Inflammatory macrophage treated with lipopolysaccharide for 1 hour (primary cell): ENCODE data around the gene RASA3.
"Not testable (repeated sequence)": the region's sequence is repeated elsewhere in the genome, so short reads cannot be mapped to it uniquely, and the experiment has no call there.

ENCODE experiments used
- DNase-seq, 2 donors: peaks; one replicate each; pipeline ENCODE4 v3.0.0-alpha.2; 2020 to 2022

The RASA3 gene

DNA sequence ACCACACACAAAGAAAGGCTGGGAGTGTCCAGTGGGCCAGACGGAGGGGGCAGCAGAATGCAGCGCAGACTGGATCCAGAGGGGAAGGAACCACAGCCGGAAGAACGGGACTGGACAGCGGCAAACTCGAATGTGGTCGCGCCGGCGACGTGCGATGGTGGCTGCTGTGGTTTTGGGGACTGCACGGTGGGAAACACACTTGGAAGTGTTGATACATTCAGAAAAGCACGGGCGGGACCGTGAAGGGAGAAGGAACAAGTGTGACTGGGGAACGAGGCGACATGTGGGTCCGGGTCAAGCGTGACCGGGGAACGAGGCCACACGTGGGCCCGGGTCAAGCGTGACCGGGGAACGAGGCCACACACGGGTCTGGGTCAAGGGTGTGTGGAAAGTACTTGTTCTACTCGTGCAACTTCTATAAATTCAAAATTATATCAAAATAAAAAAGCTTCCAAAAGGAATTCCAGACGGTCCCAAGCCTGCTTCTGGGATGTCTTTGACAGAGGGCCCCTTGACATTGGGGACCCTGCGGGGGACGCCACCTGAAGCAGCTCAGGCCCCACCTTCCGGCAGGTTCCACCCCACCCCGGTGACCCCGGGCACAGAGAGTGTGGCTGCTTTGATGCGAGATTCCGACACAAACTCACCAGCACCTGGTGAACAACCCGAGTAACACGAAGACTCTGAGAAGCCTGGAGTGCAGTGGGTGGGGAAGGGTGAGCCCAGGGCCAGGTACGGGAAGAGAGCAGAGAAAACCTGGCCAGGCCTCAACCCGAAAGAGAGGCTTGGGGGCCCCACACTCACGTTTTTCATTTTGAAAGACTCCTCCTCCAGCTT is 133.4 kb downstream of the RASA3 start:
- DNase-seq: no peak

DNA sequence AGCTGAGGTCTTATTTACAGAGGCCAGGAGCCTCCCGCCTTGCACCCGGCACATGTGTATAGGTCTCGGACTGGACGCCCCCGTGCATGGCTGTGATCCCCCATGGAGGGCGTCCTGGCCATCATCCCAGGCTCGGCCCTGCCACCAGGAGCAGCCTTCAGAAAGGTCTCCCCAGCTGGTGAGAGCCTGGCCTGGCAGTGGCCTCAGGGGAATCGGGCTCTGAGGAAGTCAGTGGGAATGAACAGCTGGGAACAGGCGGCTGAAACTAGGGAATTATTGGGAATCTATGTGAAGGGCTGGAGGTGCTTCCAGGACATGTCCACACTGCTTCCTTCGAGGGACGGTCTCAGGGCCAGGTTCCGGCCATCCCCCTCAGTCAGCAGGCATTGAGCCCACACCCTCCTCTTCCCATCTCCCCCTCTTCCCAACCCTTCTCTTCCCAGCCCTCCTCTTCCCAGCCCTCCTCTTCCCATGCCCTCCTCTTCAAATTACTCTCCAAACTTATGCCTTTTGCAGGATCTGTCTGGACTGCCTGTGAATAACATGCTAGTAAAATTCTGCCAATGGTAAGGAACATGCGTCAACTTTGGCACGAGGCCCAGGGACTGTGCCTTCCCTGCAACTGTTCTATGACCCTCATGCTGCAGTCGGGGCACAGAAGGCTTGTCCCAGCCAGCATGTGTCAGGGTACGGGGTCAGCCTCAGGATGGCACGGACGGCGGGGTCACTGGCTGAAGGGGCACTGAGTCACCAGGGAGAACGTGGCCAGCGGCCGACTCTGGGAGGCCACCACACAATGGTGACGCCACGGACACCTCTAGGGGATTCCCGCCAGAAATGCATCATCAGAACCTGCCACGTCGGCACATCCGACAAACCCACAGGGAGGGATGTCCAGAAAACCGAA is 134.3 kb downstream of the RASA3 start:
- no peak for DNase-seq

DNA sequence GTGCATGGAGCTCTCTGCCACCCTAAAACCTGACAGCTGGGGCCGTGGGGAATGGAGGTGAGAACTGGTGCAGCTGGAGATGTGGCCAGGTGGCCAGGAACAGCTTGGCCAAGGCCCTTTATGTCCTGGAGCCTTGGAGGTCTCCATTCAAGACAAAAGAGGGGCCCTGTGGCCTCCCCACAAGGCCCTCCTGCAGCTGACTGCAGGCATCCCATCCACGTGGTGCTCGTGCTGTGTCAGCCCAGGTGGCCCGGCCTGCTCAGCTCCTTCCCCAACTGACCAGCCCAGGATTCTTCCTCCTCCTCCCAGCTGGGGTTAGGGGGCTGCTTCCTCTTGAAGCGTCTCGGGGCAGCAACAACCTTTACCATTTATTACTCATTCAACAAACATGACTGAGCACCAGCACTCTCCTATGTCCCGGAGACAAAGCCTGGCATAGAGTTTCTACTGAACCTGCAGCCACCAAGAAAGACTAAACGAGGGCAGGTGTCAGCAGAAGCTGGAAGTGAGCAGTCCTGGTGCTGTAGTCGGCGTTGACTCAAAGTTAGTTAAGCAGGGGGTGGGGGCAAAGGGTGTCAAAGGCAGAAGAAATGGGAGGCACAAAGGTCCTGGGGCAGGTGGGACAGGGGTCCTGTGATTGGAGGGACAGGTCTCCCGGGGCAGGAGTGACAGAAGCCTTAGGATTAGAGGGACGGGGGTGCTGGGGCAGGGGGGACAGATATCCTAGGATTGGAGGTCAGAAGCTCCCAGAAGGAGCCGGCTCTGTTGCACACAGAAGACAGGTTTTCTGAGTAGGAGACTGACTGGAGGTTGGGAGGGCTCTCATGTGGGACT is 135.3 kb downstream of the RASA3 start:
- DNase-seq: no peak

DNA sequence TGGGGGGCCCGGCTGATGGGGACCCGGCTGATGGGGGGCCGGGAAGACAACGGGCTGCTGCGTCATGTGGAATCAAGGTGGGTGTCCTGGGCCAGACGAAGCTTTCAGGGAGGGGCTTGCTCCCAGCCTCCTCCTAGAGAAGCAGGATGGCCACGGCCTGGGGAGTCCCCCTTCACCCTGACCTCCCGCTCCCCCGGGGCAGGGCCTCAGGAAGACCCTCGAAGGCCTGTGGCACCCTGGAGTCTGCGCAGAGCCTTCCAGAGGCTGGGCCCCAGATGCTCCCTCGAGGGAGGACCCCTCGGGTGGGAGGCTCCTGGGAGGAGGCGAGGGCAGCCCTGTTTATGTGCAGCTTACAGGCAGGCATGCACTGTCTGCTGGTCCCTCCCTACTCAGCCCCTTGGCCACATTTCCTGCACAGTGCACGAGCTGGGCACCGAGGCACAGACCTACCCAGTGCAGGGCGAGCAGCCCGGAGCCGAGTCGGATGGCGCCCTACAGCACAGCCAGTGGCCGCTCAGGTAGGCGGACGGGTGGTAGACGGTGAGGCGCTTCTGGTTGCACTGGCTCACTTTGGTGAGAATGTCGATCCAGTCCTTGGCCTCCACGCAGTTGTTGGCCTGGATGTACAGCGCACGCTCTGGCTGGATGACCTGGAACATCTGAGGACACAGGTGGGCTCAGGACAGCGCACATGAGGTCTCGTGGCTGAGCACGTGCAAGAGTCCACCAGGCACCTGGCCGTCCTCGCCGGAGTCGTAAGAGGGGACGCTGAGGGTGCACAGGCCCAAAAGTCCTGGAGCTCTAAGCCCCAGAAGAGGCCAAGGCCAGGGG is 136.1 kb downstream of the RASA3 start:
- DNase-seq: no peak

DNA sequence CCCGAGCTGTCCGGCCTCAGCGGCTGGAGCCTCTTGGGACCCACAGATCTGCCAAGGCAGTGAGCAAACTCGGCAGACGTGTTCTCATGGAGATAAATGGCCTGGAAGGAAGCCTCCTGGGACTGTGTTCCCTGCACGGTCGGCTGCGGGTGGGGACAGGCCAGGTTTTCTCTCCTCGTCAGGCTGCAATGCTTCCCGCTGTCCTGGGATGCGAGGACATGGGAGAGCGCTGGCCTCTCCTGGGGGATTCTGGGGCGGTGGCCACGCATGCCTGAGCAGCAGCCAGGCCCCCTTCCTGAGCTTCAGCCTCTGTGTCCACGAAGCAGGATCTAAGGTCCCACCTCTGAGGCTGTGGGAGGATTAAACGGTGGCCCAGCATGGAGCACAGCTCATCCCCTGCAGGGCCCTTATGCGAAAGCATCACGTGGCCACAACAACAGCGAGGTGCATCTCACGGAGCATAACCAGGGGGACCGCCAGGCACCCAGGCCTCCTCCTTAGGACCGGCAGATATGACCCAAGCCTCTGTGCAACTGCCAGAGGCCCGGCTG is 137.3 kb downstream of the RASA3 start:
- no peak for DNase-seq

DNA sequence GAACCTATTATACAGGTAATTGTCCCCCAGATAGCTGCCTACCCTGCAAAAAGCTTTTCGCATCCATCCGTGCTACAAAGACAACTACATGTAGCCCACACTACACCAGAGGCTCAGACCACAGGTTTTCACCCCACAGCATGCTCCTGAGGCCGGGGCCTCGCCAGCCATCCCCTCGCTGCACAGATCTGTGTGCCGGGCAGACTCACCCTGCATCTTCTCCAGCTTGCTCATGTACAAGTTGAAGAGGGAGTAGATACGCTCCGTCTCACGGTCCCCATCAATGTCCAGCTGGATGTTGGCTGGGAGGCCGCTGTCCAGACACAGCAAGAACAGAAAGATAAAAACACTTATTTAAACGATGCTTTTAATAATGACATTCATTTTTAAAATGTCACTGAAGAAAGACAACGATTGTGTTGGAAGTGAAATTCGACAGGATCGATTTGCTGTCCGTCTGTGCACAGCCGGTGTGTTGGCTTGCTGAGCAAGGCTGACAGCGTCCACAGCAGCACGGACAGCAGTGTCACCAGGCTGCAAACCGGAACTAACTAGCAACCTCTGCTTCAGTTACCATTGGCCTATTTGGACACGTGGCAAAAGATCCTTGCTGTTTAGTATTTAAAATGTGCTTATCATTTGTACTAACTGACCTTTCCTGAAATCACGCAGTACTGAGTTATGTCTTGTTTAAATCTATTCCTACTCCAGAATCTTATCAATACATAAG is 140.0 kb downstream of the RASA3 start:
- no peak for DNase-seq

DNA sequence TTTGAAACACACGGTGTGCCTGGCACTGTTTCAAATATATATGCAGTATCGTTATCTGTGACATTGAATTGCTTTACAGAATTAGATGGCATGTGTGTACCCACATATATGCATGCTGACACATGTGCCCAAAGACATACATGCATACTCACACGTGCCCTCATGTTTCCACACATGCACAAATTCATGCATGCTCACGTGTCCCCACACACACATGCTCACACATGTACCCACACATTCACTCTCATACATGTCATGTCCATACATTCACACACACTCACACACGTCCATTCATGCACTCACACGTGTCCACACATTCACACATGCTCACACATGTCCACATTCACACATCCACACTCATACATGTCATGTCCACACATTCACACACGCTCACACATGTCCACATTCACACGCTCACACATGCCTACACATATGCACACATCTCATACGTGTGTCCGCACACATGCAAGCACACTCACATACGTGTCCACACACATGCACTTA is 140.7 kb downstream of the RASA3 start:
- DNase-seq: no peak

DNA sequence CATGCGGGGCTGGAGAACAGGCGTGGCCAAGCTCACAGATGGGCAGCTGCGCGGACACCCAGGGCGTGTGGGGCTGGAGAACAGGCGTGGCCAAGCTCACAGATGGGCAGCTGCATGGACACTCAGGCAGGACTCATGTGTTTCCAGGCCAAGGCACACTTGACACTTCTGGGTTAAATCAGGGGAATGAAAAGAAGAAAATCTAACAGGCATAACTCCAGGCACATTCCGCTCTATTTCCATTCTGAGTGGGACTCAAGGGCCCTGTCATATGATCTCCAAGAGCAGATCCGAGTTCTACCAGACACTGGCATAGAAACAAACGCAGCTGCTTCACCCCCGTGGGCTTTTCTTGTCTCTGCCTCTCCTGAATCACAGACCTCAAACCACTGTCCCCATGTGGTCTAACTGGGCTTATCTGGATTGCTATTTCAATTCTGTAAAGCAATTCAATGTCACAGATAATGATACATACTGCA is 141.2 kb downstream of the RASA3 start:
- no peak for DNase-seq

DNA sequence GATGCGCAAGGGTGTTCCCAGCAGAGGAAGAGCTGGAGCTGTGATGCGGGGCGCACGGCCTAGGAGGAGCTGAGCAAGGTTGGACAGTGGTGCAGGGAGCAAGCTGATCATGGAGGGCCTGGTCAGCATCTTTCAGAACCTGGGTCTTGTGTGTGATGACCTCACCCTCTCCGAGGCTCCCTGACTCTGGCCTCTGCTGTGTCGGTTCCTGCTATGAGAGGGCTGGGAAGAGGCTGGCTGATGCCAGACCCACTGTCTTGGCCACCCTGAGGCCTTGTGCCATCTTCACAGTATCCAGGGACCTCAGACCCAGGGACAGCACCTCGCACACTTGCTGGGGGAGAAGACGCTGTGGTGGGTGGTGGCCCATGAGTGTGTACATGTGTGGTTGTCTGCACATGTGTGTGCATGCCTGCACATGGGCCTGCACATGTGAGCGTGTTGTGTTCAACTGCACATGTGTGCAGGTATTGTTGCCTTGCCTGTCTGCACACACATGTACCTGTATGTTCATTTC is 142.0 kb downstream of the RASA3 start:
- DNase-seq: no peak

DNA sequence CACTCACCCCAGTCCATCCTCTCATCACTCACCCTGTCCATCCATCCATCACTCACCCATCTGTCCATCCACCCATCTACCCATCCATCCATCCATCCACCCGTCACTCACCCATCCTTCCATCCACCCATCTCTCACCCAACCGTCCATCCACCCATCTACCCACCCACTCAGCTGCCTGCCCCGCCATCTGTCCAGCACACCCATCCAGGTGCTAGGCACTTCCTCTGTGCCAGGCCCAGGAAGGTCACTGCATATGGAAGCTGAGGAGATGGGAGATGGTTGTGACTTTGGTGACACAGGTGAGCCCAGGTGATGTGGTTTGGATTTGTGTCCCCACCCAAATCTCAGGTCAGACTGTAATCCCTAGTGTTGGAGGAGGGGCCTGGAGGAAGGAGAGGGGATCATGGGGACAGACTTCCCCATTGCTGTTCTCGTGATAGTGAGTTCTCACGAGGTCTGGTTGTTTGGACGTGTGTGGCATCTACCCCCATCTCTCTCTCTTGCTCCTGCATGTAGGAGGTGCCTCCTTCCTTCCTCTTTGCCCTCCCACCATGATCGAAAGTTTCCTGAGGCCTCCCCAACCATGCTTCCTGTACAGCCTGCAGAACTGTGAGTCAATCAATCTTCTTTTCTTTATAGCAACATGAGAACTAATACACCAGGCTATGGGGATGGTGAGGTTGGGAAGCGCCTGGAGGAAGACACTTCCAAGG is 142.7 kb downstream of the RASA3 start:
- peak in 1 of 2 donors; percentile 5 for DNase-seq

DNA sequence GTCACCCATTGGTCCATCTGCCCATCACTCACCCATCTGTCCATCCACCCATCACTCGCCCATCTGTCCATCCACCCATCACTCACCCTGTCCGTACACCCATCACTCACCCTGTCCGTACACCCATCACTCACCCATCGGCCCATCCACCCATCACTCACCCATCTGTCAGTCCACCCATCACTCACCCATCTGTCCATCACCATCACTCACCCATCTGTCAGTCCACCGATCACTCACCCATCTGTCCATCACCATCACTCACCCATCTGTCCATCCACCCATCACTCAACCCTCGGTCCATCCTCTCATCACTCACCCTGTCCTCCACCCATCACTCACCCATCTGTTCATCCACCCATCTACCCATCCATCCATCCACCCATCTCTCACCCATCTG is 143.6 kb downstream of the RASA3 start:
- DNase-seq: not testable (repeated sequence)

DNA sequence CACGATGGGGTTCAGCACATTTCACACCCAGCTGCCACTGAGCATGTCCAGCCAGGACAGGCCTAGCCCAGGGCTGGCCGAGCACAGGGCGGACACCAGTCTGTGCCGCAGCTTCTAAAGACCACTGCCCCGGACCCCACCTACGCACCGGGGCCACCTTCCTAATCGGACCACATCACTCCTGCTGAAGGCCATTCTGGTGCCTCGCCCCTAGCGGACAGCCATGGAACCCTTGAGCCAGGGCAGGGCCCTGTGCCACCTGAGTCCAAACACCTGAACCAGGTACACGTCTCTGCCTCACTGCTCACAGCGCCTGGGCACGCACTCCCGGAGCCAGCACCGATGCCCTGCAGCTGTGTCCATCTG is 150.1 kb downstream of the RASA3 start:
- DNase-seq: no peak

DNA sequence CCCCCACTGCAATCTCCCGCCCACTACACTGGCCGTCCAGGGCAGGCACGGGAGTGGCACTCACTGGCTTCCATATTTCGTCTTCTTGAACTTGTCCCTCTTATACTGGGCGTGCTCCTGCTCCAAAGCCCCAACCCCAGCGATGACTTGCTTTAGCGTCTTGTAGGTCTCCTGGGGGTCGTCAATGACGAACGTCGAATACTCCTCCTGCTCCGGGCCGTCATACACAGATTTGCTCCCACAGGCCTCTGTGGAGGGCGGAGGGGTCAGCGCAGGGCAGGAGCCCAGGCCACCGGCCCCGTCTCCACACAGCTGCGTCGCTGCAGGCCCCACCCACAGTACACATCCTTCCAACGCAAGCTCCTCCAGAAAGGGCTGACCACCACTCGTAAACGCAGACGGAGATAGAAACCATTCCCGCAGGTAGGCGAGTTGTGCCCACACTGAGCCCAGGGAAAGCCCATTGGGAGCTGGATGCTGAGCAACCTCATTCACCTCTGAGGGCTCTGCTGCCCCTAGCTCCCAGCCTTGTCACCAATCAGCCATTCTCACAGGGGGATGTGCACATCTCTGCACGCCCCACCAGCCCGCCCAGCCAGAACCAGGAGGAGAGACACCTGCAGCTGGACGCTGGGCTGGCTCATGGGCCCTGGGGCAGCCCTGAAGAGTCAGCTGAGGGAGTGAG is 150.7 kb downstream of the RASA3 start:
- no peak for DNase-seq

DNA sequence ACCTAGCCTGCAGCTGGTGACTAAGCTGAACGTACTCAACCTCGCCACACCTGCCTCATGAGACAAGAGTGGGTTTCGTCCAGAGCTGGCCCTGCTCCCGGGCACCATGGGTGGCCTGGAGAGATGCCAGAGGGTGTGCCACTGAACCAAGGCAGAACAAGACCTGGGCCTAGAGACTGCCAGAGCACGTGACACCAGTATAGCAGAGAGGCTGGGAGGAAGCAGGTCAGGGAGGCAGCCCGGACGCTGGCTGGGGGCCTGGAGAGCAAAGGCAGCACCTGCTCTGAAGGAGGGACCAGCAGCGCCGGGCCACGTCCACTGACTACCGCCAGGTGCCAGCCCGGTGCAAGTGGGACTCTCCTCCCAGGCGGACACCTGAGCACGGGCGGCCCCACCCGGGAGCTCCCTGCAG is 151.2 kb downstream of the RASA3 start:
- no peak for DNase-seq

DNA sequence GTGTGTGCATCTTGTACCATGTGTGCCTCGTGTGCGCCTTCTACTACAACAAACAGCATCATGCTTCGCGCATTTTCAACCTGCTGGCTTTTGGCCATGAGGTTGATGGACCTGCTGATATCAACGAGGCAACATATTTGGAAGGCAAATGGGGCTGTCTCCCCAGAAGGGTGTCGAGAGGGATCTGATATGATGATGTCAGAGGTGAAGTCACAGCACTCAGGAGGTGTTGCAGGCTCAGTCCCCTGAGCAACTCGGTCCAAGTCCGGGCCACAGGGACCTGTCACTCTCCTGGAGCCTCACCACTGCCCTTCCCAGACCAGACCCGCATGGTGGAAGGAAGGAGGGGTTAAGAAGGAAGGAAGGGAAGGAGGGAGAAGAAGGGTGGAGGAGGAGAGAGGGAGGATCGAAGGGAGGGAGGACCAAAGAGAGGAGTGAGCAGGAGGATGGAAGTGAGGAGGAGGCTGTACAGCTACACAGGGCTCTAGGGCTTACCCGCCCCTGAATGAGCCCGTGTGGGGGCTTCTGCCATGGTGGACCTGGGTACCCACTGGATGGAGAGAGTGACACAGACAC is 151.8 kb downstream of the RASA3 start:
- no peak for DNase-seq

DNA sequence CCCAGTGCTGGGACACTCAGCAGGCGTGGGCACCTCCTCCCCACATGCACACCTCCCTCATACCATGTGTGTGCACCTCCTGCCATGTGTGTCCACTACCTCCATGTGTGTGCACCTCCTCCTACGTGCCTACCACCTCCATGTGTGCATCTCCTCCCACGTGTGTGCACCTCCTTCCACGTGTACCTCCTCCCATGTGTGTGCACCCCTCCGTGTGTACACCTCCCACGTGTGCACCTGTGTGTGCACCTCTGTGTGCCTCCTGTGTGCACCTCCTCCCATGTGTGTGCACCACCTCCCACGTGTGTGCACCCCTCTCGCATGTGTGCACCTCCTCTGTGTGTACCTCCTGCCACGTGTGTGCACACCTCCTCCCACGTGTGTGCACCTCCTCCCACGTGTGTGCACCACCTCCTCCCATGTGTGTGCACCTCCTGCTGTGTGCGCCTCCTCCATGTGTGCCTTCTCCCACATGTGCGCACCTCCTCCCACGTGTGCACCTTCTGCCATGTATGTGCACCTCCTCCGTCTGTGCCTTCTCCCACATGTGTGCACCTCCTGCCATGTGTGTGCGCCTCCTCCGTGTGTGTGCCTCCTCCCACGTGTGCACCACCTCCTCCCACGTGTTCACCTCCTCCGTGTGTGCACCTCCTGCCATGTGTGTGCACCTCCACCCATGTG is 152.5 kb downstream of the RASA3 start:
- DNase-seq: no peak

DNA sequence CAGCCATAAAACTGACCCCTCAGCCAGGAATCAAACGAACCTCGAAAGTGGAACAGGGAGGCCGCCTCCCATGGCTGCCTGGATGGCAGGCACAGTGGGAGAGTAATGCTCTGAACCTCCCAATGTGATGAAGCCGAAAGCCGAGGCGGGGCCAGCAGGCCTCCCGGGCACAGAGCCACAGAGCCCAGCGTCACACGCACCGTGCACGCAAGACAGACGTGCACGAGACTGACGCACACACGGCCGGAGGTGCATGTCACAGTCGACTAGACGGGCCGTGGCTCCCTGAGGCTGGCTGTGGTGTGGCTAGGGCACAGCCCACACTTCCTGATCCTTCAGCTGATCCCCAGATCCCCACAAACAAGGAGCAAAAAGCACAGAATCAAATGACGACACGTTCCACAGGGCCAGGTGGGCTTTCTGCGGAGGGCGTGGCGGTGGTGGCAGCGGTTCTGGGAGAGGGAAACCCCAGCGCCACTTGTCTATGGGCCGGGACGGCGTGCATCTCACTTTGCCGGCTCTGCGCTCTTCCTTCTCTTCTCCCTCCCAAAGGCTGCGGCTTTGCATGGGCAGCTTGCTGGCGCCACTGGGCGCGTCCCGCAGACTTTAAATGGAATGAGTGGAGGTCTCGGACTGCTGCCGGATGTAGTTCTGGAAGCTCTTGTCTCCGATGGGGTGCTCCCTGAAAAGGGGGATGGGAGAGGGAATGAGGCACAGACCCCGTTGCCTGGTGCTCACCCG is 153.5 kb downstream of the RASA3 start:
- no peak for DNase-seq

DNA sequence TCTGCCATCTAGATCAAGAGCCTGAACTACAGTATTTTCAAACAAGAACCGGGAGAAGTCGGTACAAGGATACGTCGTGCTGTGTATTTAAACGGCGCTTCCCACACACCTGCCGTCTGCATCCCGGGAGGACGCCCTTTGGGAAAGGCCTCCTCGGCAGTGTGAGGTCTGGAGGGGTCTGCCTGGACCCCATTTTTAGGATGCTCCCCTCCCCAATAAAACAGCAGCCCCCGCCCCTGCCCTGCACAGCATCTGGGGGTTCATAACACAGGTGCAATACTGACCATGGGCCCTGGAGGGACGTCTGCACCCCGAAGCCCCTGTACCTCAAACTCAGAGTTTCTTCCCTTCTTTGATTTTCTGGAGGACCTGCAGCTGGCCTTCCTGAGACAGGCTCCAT is 154.4 kb downstream of the RASA3 start:
- DNase-seq: no peak
